GM12801 (cell line): ENCODE measurements around the gene CELF4.

Experiments
- TF ChIP-seq, protein P1 (sequence below): IDR thresholded peaks from one replicate; pipeline ENCODE4 v1.5.1; 2011; ENCODE audit warnings: control low read depth; ENCODE audit not compliant: insufficient read length; ENCODE audit errors: extremely low read depth

Gene CELF4

DNA sequence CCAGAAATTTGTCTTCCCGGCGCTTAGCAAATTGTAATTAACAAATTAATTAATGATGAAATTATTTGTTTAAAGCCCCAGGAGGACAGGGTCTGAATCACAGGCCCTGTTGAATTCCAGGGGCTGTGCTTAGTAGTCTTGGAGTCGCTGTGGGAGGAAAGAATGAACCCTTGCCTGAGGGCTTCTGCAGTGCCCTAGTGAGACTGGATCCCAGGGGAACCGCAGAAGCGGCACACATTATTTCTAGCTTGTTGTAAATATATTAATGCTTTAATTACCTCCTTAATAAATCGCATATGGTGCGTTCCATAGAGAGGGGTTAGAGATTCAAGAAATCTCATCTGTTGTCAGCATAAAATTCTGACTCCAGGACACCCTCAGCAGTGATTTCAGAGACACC is 235.4 kb downstream of the CELF4 start:
- TF ChIP-seq, protein P1, sequence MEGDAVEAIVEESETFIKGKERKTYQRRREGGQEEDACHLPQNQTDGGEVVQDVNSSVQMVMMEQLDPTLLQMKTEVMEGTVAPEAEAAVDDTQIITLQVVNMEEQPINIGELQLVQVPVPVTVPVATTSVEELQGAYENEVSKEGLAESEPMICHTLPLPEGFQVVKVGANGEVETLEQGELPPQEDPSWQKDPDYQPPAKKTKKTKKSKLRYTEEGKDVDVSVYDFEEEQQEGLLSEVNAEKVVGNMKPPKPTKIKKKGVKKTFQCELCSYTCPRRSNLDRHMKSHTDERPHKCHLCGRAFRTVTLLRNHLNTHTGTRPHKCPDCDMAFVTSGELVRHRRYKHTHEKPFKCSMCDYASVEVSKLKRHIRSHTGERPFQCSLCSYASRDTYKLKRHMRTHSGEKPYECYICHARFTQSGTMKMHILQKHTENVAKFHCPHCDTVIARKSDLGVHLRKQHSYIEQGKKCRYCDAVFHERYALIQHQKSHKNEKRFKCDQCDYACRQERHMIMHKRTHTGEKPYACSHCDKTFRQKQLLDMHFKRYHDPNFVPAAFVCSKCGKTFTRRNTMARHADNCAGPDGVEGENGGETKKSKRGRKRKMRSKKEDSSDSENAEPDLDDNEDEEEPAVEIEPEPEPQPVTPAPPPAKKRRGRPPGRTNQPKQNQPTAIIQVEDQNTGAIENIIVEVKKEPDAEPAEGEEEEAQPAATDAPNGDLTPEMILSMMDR = no peak

DNA sequence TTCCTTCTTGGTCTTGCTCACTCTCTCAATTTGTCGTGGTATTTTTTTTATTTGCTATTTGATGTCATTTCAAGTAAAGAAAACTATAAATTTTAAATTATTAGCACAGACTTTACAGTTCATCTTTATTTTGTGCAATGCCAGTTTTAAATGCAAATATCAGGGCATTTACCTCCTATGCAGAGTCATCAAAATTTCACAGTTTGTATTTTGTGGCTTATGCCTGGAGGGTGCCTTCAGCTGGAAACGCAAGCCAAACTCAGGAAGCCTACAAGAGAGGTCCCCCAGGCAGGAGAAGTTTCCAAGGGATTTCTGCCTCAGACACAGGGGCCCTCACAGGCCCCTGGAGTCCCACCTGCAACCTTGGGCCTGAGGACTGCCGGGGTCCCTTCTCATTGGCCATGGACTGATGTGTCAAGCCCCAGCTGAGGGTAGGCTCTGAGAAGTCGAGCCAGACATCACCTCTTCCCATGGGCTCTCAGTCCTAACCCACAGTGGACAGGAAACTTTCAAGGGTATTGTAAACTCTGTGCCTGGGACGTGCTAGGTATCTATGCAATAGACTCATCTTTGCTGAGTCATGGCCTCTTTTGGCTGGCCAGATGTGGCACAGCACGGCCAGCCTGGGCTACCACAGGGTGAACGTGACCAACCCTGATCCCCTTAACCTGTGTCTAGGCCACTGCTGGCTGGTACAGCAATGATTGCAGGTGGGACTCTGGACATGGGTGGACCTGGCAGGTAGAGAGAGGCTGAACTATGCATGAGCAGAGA is 236.5 kb downstream of the CELF4 start:
- TF ChIP-seq, protein P1 = no peak

DNA sequence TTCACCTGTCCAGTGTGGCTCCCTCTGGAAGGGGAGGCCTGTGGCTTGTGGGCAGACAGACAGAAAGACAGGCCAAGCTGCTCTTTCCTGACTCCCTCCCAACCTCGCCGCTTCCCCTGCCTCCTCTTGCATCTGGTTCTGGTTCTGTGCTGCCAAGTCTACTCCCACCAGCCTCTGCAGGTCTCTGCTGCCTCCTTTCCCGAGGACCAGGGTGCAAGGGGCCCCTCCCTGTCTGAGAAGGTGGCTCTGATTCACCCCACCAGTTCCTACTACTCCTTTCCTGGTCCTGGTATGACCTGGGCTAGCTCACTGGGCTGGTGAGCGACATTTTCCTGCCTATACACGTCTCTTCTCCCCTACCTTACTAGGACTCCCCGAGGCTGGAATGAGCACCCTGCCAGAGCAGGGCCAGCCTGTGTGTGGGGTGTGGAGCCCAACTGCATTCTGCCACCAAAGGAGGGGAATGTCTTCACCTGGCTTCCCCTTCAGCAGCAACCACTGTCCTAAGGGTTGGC is 238.5 kb downstream of the CELF4 start:
- TF ChIP-seq, protein P1 = no peak

DNA sequence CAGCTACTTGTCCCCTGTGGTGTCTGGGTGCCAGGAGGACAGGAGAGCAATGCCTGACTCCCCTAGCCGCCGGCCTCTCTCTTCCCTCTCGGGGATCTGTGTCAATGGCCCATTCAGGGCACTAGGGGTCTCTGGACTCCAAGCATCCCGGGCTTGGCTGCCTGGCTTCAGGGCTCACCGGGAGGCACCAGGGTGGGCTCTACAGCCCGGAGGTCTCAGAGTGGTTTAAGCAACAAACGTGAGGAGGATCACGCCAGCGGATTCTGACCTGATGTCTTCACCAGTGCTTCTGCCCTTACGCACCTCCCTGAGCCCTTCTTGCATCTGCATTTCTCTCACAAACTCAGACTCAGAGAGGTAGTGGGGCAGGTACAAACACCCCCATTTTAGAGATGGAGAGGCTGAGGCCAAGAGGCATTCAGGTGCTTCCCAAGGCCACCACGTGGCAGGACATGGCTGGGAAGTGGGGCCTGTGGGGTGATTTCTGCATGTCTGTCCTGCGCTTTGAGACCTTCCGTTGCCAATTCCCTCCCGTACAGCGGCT is 243.0 kb downstream of the CELF4 start:
- TF ChIP-seq, protein P1 = no peak

DNA sequence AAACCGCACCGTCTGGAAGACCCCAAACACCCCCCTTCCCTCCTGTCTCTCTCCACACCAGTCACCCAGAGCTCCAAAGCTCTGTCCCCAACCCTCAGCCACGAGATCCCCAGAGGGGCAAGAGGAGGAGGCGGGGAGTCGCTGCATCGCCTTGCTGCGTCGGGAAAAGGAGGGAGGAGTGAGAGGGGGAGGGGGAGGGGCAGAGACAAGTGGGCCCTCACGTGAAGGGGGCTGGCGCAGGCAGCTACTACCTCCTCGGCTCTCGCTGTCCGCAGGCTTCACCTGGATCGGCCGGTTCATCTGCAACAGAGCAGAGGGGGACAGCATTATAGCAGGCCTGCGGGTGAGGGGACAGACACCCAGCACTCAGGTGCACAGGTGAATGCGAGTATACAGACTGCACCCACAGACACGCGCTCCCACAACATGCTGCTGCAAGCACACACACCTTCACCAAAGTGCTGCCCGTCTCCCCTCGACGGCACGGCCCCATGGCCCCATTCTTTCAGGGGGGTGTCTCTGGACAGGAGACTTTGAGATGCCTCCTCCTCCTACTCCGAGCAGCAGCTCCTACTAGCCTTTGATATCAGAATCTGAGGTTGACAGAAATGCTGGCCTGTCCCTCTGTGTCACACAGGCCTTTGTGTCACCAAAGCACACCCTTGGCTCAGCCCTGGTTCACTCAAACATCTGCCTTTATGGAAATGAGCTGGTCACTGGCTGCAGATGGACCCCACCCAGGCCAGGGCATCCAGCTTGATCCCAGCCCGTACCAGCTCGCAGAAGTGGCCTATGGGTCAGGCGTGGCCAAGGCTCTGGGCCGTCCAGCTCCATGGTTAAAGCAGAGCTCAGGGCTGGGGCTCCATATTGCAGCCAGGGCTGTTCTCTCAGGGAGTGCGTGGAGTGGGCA is 243.8 kb downstream of the CELF4 start:
- TF ChIP-seq, protein P1 = no peak

DNA sequence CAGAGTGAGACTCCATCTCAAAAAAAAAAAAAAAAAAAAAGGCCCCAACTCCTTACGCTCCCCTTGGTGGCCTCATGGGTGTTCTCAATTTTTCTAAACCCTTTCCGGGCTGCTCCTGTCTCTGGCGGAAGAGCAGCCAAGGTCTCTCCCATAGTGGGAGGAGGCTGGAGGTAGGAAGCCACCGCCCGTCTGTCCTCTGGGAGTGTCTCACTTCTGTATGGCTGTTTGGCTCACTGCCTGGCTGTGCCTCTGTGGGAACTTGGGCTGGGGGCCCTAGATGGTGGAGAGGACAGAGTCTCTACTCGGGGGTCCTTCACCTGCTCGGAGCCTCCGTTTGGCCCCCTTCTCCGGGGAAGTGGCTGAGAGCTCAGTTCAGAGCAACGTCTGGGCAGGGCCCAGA is 245.3 kb downstream of the CELF4 start:
- TF ChIP-seq, protein P1 = no peak
